ENCODE data around the gene SMIM1. TPM values are rescaled to one million over a fixed set of nuclear protein-coding genes. Genes with fewer than 3 reads are reported as not detected.

Gene SMIM1, protein sequence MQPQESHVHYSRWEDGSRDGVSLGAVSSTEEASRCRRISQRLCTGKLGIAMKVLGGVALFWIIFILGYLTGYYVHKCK
- total RNA-seq = 3.2 TPM in 1 of 2 replicates, not detected in the other

DNA sequence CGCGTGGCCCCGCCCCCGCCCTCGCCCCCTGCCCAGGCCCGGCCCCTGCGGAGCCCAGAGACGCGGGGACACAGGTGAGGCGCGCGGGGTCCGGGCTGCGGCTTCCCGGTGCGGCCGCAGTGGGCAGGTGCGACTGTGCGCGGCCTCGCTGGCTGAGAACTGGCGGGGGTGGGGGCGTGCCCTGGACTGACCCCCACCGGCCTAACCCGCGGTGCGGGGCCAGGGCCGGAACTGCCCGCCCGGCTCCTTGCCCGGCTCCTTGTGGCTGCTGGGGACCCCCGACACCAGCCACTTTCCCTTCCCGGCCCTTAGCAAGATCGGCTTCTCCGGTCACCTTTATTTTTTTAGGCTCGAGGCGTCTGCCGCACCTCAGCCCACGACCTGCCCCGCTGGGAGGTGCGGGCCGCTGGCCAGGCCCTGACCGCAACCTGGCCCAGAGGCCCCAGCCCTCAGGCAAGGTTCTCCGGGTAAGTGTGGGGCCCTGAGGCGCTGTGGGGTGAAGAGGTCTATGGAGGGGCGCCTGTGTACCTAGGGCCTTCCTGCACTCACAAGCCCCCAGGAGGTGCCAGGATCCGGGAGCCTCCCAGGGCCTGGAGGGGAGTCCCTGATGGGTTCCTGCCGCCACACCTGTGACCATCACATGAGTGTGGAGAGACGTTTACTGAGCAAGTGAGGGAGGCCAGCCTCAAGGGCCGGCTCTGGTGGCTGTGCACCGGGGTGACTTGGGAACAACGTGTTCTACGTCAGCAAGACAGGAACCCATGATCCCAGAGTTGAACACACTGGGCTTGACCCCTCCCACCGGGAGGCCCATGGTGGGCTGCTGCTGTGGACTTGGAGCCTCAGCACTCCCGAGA, at the start of gene SMIM1:
Gene SMIM1, plus strand, starts transcription at position 35 of the 857 bp plus-strand sequence. CDS start 2,625 bp downstream, outside the sequence.

DNA sequence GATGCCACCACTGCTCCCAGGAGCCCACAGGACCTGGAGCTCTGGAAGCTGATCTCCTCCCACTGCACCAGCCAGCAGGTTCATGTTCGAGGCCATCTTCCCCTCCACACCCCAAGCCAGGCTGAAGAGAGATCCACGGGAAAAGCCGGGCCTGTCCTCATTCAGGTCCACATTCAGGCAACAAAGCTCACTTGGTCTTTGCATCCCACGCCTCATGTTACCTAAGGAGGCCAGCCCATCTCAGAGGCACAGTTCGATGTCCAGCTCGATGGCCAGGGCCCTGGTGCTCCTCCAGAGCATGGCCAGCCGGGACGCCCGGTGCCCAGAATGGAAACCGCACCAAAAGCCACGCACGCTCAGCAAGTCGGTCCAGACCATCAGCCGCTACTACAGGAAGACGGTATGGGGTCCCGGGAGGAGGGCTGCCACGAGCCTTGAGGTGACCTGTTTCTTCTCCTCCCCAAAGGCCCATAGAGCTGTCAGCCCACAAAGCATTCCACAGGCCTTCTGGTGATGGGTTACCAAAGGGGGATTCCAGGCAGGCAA, 20.1 kb upstream of the SMIM1 start, which contains the start of gene CCDC27:
Gene CCDC27, plus strand, starts transcription at position 51 of the 546 bp plus-strand sequence. Its CDS starts 32 bp downstream, at position 83.

DNA sequence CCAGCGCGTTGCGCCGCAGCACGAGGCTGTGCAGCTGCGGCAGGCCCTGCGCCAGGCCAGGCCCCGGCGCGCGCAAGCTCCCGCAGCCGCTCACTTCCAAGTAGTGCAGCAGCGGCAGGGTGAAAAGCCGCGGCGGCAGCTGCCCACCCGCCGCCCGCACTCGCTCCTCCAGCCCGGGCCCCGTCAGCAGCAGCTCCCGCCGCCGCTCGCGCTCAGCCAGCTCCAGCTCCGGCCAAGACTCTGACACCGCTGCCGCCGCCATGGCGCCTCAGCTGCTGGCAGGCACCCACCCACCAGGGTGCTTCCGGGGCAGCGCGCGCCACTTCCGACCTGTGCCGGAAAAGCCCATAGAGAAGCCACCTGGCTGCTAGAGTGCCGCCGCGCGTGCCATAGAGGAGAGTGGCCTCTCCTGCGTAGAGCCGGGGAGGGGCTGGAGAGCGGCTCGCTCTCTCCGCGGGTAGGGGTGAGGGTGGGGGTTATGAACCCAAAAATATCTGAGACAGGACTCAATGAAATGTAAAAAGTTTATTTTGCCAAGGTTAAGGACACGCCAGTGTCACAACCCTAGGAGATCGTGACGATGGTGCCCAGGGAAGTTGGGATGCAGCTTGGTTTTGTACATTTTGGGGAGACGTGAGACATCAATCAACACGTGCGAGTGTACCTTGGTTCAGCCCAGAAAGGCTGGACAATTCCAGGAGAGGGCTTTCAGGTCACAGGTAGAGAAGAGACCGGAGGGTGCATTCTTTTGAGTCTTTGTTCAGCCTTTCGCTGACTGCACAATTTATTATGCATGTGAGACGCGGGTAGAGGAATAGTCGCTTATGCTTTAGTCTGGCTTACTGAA, 23.9 kb downstream of the SMIM1 start, which contains the start of gene LRRC47:
Gene LRRC47, minus strand, starts transcription at position 284 of the 847 bp plus-strand sequence. Its CDS starts 22 bp downstream, at position 262.

Other genes starting within 250 kb of the SMIM1 start
- 9.9 and 19.8 TPM in 2 replicates for gene MEGF6, start 161.2 kb upstream of the SMIM1 start, total RNA-seq
- 18.2 and 22.9 TPM in 2 replicates for gene TPRG1L, start 147.7 kb upstream of the SMIM1 start, total RNA-seq
- 18.7 and 23.4 TPM in 2 replicates for gene WRAP73, start 122.6 kb upstream of the SMIM1 start, total RNA-seq
- gene TP73, start 120.2 kb upstream of the SMIM1 start, total RNA-seq = under 0.01 TPM in 1 of 2 replicates, not detected in the other
- gene CCDC27, start 20.3 kb upstream of the SMIM1 start, total RNA-seq = not detected in 2 replicates
- 33.8 and 35.7 TPM in 2 replicates for gene LRRC47, start 23.7 kb downstream of the SMIM1 start, total RNA-seq
- gene CEP104, start 84.5 kb downstream of the SMIM1 start, total RNA-seq = 17.8 and 18.8 TPM in 2 replicates
- 13.3 and 16.9 TPM in 2 replicates for gene DFFB, start 84.7 kb downstream of the SMIM1 start, total RNA-seq
- gene C1orf174, start 127.5 kb downstream of the SMIM1 start, total RNA-seq = 42.9 and 44.7 TPM in 2 replicates

Data from epithelial cell of umbilical artery (primary cell).